CD4-positive, alpha-beta T cell treated with Interferon gamma for 1 hour (primary cell): ENCODE data around the gene RAB1A.
"Not testable (repeated sequence)": the region's sequence is repeated elsewhere in the genome, so short reads cannot be mapped to it uniquely, and the experiment has no call there.

Experiments used
- DNase-seq: peaks from one replicate; pipeline ENCODE4 v3.0.0-alpha.2; 2020

RAB1A gene

DNA sequence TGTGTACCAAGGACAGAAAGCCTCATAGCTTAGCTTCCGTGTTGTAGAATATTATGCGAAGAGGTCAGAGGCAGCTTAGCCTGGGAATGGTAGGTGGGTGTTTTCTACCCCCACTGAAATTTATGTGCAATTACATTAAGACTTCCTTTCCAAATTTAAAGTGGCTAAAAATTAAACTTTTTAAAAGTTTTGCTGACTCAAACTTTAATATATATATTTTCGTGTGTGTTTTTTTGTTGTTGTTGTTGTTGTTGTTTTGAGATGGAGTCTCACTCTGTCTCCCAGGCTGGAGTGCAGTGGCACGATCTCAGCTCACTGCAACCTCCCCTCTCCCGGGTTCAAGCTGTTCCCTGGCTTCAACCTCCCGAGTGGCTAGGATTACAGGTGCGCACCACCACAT is 4.3 kb upstream of the RAB1A start:
- no peak for DNase-seq

DNA sequence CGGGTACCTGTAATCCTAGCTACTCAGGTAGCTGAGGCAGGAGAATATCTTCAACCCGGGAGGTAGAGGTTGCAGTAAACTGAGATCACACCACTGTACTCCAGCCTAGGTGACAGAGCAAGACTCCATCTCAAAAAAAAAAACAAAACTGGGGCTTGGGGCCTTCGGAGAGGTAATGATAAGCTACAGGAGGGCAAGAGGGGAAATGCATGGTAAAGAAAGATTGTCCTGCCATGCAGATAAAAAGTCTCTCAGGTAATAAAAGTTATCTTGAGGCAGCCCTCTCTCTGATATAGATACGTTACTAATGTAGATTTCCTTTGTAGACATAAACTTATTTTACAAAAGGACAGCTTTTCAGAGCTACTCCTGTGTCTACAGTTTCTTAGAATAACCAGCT is 3.7 kb upstream of the RAB1A start:
- DNase-seq = no peak

DNA sequence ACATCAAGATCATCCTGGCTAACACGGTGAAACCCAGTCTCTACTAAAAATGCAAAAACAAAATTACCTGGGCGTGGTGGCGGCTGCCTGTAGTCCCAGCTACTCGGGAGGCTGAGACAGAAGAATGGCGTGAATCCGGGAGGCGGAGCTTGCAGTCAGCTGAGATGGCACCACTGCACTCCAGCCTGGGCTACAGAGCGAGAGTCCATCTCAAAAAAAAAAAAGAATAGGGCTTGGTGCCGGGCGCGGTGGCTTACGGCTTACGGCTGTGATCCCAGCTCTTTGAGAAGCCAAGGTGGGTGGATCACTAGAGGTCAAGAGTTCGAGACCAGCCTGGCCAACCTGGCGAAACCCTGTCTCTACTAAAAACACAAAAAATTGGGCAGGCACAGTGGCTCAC is 3.0 kb upstream of the RAB1A start:
- not testable (repeated sequence) for DNase-seq

DNA sequence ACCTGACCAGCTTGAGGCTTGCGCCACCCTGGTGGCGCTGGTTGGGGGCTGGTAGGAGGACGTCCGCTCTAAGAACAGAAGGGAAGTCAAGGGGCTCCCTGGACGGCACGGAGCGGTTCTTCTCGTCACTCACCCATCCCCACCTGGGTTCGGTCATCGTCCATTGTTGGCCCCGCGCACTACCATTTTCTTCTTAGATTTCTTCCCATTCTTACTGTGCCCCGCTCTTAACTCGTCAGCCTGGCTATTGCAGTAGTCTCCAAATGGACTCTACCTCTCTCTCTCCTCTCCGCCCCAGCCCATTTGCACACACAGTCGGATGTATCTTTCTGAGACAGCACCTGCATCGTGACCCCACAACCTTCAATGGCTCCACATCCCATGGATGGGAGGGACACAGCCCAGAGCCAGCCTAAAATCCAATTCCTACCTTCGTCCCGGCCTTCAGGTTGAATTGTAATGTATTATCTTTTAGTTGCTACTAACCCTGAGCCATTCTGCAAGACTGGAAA is 814 bp upstream of the RAB1A start:
- DNase-seq = no peak

DNA sequence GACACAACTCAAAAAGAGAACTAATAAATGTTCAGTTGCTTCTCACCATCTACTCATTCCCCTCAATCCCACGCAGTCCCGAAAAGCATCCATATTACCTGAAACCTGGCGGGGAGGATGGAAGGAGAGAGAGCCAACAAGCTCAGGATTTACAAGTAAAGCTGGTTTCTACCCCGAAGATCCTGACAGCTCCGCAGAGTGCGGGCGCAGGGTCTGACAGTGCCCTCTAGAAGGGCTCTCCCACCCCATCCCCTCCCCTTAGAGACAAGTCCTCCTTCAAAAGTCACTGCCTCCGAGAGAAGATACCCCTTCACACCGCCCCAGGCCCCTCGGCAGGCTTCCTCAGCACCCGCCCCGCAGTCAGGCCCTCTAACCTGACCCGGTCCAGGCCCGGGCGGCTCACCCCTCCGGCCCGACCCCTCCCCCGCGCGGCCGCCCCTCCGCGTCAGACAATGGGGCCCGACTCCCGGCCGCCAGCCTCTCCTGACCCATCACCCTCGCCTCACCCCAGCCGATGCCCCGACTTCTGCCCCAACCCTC is 550 bp downstream of the RAB1A start:
- no peak for DNase-seq

DNA sequence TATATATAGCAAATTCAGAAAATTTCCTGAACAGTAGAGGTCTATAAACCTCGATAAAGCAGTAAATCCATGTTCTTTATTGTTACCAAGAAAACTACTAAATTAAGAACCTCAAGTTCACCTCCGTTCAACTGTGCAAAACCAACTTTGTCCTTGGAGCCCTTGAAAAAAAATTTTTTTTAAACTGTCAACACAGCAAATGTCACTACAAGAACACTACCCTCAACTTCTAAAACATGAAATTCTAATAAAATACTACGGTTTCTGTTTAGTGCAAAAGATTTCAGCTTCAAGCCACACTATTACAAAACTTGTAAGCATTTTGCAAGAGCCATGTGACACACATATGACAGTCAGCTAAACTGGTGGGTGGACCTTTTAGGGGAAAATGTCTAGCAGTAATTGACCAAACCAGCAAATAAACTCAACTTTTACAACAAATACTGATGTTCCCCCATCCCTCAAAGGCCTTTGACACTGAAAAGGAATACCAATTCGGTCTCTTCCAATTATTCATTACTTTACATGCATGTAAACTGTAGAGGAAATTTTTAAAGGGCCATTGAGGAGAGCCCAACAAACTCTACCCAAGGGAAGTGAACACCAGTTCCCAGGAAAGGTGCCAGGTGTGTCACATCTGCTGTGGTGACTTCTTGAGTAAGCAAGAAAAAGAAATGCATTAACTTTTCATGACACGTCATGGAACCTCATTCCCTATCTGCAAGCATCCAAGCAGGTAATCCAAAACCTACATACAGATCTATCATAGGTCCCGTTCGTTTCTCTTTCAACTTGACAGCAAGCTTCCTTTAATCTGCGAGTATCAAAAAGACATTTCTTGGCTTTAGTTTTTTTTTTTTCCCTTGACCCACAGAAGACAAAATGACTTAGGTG is 1.4 kb downstream of the RAB1A start:
- DNase-seq = no peak

DNA sequence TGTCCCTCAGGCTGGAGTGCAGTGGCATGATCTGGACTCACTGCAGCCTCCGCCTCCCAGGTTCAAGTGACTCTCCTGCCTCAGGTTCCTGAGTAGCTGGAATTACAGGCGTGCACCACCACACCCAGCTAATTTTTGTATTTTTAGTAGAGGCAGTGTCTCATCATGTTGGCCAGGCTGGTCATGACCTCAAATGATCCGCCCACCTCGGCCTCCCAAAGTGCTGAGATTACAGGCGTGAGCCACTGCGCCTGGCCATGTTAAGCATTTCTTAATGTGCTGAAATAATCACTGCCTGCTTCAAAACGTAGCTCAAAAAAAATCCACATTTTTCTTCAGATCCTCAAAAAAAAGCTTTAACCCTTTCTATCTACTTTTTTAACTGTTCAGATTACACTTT is 4.4 kb downstream of the RAB1A start:
- DNase-seq = not testable (repeated sequence)

DNA sequence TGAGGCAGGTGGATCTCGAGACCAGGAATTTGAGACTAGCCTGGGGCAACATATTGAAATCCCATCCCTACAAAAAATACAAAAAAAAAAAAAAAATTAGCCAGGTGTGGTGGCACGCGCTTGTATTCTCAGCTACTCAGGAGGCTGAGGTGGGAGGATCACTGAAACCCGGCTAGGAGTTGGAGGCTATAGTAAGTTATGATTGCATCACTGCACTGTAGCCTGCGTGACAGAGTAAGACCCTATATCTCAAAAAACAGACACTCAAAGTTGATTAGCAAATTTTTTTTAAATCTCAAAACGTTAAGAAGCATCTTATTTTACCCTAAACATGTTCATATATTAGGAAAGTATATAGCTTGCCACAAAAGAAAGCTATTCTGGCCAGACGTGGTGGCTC is 7.6 kb downstream of the RAB1A start:
- DNase-seq = no peak

DNA sequence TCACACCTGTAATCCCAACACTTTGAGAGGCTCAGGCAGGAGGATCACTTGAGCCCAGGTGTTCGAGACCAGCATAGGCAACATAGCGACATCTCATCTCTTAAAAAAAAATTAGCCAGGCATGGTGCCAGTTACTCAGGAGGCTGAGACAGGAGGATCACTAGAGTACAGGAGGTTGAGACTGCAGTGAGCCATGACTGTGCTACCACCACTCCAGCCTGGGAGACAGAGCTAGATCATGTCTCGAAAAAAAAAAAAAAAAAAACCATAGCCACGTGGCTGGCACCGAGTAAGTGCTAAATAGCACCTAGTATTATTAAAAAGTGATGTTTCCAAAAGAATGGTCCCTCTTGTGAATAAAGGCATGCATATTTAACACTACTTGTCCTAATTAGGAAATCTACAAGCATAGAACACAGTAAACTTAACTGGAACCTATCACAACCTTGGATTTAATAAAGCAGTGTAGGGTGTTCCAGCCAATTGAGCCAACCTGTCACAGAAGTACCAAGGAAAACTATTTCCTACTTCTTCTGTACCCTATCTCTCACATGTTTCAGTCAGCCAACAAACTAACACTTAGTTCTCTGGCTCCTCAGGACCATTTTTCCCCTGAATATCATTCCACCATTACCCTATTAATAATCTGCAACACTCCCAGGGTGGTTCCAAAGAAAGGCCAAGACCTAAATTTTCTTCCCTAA is 8.8 kb downstream of the RAB1A start:
- no peak for DNase-seq

DNA sequence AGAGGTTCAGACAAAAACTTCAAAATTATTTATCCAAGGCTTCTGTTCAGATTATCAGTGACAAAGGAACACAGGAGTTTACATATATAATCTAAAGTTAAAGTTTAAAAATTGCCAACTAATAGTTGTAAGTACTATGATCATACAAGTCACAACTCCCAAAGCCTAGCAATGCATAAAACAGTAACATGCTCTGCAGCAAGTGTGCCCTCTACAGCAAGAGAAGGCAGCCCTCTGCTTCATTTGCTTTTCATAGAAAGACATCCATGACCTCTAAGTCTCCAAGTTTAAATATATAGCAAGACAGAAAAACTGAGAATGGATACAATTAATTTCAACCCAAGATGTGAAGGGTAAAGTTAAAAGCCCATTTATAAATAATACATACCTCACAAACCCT is 13.3 kb downstream of the RAB1A start:
- no peak for DNase-seq

DNA sequence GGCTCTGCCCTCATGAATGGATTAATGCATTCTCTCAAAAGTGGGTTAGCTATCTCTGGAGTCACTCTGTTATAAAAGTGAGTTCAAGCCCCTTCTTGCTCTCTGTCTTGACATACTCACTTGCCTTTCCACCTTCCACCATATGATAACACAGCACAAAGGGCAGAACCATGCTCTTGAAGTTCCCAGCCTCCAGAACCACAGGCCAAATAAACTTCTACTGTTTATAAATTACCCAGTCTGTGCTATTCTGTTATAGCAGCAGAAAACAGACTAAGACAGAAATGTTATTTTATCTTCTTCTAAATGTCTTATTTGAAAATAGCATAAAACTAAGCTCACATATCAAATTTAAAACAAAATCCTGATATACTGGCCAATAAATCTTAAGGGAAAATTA is 15.0 kb downstream of the RAB1A start:
- DNase-seq = no peak

DNA sequence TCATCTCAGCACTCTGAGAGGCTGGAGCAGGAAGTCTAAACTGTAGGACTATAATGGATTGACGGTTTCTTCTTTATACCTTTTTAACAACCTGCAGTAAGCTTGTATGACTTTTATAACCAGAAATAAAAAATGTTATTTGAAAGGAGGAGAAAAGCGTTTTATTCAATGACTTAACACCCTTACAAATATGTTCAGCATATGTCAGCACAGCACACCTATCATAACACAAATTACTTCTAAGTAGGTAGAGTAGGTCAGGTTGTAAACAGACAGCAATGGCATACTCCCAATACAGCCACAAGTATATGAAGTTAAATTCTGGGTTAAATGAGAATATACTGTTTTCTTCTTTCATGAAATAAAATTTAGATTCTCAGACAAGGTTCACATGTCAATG is 16.1 kb downstream of the RAB1A start:
- no peak for DNase-seq

DNA sequence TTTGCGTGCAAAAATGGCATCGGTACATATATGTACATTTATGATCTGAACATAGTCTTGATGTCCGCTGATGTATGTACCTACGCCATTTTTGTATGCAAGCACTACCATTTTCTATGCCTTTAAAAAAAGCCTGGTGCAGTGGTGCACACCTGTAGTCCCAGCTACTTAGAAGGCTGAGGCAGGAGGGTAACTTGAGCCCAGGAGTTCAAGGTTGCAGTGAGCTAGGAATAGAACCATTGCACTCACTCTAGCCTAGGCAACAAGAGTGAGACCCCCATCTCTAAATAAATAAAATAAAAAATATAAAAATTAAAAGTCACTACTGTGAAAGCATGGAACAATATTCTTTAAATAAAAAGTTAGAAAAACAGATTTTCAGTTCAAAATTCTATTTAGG is 16.7 kb downstream of the RAB1A start:
- DNase-seq = no peak

DNA sequence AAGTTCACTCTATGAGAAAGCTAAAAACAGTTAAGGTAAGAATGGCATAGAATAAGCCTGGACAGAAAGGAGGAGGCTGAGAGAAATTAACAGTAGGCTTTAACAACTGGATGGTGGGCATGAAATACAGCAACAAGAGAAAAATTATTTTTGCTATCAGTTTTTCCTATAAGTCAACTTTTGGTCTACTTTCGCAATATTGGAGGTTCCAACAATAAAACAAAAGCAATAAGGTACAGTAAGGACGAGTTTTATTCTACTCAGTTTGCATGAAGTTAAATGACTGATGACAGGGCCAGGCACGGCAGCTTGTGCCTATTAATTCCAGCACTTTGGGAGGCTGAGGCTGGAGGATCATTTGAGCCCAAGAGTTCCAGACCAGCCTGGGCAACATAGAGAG is 17.3 kb downstream of the RAB1A start:
- no peak for DNase-seq

DNA sequence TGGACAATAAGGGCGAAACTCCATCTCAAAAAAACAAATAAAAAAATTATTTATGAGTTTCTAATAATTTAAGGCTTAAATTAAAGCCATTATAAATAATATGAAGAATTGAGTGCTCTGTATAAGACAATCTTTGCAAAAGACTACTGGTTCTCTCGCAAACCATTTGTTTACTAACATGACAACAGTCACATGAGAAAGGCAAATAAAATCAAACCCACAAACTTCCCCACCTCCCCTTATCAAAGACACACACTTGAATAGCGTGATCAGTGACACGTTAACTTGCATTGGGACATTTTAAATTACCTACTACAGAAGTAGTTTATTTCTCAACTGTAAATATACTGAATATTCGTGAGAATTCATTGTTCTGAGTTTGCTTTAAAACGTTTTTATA is 21.1 kb downstream of the RAB1A start:
- no peak for DNase-seq

DNA sequence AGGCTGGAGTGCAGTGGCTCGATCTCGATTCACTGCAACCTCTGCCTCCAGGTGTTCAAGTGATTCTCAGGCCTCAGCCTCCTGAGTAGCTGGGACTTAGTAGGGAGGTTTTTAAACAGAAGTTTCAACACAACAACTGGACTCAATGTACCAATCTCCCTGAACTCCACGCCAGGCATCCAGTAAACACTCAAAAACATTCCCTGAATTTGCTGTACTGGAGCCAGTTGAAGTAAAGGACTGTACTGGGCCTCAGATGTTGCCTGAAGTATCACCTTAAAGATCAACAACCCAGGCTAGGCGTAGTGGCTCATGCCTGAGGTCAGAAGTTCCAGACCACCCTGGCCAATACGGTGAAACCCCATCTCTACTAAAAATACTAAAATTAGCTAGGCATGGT is 22.4 kb downstream of the RAB1A start:
- no peak for DNase-seq

DNA sequence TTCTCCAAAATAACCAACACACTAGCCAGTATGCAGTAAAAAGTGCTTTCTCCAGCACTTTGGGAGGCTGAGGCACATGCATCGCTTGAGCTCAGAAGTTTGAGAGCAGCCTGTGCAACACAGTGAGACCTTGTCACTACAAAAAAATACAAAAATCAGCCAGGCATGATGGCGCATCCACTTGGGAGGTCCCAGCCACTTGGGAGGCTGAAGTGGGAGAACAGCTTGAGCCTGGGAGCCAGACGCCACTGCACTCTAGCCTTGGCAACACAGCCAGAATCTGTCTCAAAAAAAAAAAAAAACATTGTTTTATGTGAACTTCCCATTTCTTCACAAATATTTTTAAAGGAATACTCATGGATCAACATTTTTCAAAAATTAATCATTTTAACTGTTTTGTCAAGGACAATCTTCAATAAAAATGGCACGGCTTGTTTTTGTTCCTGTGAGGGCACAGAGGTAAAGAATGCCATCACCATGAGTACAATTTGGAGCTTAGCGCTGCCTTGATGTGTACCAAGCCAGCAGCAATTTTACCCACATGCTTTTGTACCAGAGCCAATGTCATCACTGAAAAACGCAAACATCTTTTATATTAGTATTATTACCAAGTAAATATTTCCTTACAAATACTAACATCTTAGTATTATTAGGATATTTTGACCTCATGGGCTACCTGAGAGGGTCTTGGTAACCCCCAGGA is 26.7 kb downstream of the RAB1A start:
- no peak for DNase-seq

DNA sequence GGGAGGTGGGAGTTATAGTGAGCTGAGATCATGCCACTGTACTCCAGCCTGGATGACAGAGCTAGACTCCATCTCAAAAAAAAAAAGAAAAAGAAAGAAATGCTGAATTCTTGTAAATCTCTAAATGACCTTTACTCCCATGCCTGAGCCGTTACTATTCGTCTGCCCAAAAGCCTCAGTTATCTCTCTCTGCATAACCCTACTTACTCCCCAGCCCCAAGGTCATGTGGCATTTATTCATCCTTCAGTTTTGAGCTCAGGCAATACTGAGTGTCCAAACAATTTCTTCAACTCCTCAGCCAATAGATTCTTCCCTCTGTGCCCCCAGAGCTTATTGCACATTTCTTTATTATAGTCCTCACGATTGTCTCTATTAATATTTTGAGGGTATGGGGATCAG is 28.8 kb downstream of the RAB1A start:
- DNase-seq = no peak

DNA sequence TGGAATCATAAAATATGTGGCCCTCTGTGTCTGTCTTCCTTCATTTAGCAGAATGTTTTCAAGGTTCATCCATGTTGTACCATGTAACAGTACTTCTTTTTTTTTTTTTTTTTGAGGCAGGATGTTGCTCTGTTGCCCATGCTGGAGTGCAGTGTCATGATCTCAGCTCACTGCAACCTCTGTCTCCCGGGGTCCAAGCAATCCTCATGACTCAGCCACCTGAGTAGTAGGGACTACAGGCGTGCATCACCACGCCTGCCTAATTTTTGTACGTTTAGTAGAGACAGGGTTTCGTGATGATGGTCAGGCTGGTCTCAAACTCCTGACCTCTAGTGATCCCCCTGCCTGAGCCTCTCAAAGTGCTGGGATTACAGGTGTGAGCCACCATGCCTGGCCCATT is 31.2 kb downstream of the RAB1A start:
- no peak for DNase-seq

DNA sequence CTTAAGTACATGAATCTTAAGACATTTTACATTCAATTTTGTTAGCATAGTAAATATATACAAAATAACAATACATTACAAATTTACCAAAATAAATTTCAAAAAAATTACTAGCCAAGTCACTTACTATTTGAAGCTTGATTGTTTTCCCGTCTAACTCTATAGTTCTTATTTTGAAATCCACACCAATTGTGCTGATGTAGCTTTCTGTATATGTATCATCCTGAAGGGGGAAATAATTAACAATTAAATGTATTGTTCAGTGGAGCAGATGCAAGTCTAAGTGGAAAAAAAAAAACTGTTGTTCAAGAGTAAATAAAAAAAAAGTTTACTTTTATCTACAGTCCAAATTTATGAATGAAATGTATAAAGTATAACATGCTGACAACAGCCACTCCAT is 32.1 kb downstream of the RAB1A start:
- no peak for DNase-seq

DNA sequence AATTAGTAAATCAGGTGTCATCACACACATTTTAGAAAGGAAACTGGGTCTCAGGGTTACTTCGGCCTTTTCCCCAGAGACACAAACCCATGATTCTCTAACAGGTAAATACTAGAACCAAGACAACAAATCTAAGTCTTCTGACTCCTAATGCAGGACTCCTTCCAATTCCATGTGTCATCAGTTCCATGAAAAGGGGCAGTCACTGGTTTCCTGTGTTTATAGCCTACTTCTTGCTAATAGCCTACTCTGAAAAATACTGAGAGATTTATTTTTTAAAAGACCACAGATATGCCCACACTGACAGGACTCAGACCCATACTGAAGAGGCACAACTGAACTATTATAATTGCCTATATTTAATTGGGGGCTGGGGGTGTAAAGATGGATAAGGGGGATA is 33.0 kb downstream of the RAB1A start:
- no peak for DNase-seq

DNA sequence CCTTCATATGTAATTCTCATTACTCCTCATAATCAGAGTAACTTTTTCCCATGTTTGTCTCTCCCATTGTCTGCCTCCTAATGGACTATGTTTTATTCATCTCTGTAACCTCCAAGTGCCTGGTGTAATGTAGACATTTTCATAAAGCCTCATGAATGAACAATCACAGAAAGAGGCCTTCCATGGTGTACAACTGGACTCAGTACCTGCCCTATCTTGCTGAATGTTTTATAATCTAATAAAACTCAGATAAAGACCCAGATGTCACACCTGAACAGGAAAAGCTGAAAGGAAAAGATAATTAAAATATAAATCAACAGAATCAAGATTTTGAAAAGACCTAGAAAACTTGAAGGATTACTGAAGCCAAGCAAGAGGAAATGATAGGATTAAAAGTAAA is 36.7 kb downstream of the RAB1A start:
- no peak for DNase-seq

DNA sequence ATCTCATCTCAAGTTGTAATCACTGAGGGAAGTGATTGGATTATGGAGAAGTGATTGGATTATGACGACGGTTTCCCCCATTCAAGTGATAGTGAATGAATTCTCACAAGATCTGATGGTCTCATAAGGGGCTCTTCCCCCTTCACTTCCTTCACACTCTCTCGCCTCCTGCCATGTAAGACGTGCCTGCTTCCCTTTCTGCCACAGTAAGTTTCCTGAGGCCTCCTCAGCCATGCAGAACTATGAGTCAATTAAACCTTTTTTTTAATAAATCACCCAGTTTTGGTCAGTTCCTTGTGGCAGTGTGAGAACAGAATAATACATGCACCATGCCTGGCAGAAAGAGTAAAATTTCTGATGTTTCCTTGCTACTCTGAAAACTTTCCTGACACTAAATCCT is 37.1 kb downstream of the RAB1A start:
- DNase-seq = no peak

DNA sequence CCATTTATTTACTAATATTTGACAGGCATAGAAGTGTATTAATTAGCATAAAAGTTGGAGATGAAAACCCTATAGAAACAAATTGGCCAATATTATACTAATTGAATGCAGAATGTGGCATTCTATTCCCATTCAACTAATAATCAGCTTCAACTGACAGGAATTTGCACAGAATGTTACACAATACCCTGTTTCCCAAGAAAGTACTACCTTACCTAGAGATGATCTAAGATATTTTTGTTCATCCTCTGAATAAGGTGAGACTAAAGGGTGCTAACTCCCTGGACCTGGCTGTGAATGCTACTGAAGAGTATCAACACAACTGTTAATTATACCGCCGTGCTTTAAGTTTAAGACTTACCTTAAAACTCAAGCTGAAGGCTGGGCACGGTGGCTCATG is 44.8 kb downstream of the RAB1A start:
- DNase-seq = no peak
